BJ (cell line): Measurements from ENCODE around the gene PRRT4. TPM values are rescaled to one million over a fixed set of nuclear protein-coding genes. Genes with fewer than 3 reads are reported as not detected.

Experiments used
- CTCF ChIA-PET: fragments of 350-600 bp; formaldehyde crosslinking; extraction: SDS; loops from one replicate; lab custom pipeline; 2021; ENCODE audit warnings: antibody characterized with exemption, inconsistent platforms; lab: Yijun Ruan, JAX
- POLR2A ChIA-PET: fragments of 300-600 bp; sonication (Branson Sonifier 250); formaldehyde crosslinking; extraction: SDS; loops from one replicate; lab custom pipeline; 2021; ENCODE audit warnings: antibody characterized with exemption; lab: Charles Lee
- DNase-seq: peaks from one replicate; pipeline ENCODE4 v3.0.0-alpha.2; 2011; ENCODE audit warnings: low read depth
- H3K27me3 ChIP-seq: 2 replicates; pipeline ENCODE4 v1.6.0; 2011; ENCODE audit warnings: low read length; ENCODE audit not compliant: control insufficient read depth, insufficient read depth
- H3K36me3 ChIP-seq: 2 replicates; pipeline ENCODE4 v1.5.1; 2011; ENCODE audit warnings: low read length; ENCODE audit not compliant: control insufficient read depth, insufficient read depth
- H3K4me3 ChIP-seq: 2 replicates; pipeline ENCODE4 v1.5.1; 2011; ENCODE audit warnings: low read depth, mild to moderate bottlenecking, control low read depth, low read length
- polyA plus RNA-seq: library from polyadenylated mRNA; depleted of rRNA; stranded (reverse); fragments of >200 nt; gene quantifications from 2 replicates; pipeline ENCODE4 v1.2.3, GENCODE V29; 2011
- TF ChIP-seq, protein P1 (sequence below): IDR thresholded peaks from 2 replicates; pipeline ENCODE4 v1.5.1; 2011; ENCODE audit warnings: low read depth, mild to moderate bottlenecking, control low read depth, inconsistent platforms, low read length, moderate library complexity; ENCODE audit not compliant: insufficient read depth

The PRRT4 gene
- polyA plus RNA-seq, 1 experiment, result 0.07 TPM

GRCh38 chr7:128323459-128324367, 37.8 kb downstream of the PRRT4 start:
- no peak for DNase-seq
- POLR2A ChIA-PET, result no interaction called here
- TF ChIP-seq, protein P1, sequence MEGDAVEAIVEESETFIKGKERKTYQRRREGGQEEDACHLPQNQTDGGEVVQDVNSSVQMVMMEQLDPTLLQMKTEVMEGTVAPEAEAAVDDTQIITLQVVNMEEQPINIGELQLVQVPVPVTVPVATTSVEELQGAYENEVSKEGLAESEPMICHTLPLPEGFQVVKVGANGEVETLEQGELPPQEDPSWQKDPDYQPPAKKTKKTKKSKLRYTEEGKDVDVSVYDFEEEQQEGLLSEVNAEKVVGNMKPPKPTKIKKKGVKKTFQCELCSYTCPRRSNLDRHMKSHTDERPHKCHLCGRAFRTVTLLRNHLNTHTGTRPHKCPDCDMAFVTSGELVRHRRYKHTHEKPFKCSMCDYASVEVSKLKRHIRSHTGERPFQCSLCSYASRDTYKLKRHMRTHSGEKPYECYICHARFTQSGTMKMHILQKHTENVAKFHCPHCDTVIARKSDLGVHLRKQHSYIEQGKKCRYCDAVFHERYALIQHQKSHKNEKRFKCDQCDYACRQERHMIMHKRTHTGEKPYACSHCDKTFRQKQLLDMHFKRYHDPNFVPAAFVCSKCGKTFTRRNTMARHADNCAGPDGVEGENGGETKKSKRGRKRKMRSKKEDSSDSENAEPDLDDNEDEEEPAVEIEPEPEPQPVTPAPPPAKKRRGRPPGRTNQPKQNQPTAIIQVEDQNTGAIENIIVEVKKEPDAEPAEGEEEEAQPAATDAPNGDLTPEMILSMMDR, result no peak

DNA sequence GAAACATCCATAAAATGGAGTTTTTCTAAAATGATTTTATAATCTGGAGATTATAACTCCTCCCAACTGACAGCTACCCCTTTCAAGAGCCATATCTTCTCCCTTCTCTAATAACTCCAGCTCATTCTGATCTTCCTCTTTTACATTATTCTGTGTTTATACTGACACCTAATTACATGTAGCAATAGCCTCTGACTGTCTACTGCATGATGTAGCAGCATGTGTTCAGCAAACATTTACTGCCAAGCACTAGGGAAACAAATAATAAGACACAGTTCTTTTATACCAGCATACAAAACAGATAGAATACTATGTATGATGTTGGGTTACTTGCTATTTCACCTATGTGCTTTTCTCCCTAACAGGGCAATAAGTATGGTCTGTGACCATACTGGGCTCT, 38.5 kb downstream of the PRRT4 start:
- Histone ChIP-seq H3K27me3 (no peaks in the 10 kb centered on the region), H3K4me3 (no peak overlapping the region), H3K36me3 (peaks cover 6% of the 10 kb centered on the region)
- ChIA-PET CTCF (interaction anchor here (0.7 to 3.6 kb wide), 9 partner anchors 11 to 1520 kb away, joined by 3 to 15 read pairs (median 4); no protein-coding TSS in a partner anchor), POLR2A (no interaction called here)
- TF ChIP-seq, protein P1, result no peak
- no peak for DNase-seq

More at GRCh38 chr7:128323459-128324367, 37.8 kb downstream of the PRRT4 start:
- H3K27me3 ChIP-seq, result no peaks in the 10 kb centered on the region
- peaks cover 7% of the 10 kb centered on the region for H3K36me3 ChIP-seq
- no peak overlapping the region for H3K4me3 ChIP-seq
- CTCF ChIA-PET, result interaction anchor here (1.3 to 3.6 kb wide), 6 partner anchors 10 to 114 kb away, joined by 3 to 14 read pairs (median 10); no protein-coding TSS in a partner anchor

DNA sequence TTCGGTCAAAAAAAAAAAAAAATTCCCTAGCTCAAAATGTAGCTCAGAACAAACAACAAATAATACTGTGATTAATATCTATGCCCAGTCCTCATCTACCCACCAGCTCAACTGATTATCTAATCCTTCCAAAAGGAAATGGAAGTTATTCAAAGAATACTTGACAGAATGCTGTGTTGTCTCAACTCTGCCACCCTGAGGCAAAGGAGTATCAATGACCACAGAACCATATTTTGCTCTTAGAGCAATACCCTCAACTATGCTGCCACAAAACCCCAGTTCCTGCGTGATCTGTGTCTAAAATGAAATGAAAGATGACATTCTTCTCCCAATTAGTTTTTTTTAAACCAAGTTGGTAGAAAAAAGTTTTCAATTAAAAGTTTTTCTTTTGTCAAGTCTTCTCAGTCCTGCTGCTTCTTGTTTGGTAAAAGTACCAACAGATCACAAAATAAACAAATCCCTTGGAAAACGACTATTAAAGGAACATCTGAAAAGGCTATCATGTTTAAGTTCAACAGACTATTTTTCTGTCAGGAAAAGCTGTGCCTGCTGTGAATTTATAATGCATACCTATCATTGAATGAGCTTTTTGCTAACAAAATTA, 39.3 kb downstream of the PRRT4 start:
- H3K4me3 ChIP-seq, result no peak overlapping the region
- H3K27me3 ChIP-seq, result no peaks in the 10 kb centered on the region
- CTCF ChIA-PET, result interaction anchor here (0.6 to 3.6 kb wide), 12 partner anchors 9 to 1519 kb away, joined by 3 to 15 read pairs (median 5); no protein-coding TSS in a partner anchor
- POLR2A ChIA-PET, result no interaction called here
- H3K36me3 ChIP-seq, result peaks cover 9% of the 10 kb centered on the region
- TF ChIP-seq, protein P1, result peak; percentile 67
- DNase-seq, result no peak

GRCh38 chr7:128321044-128321422, 40.5 kb downstream of the PRRT4 start:
- DNase-seq, result no peak
- Histone ChIP-seq H3K36me3 (peaks cover 9% of the 10 kb centered on the region), H3K4me3 (no peak overlapping the region), H3K27me3 (no peaks in the 10 kb centered on the region)
- ChIA-PET POLR2A (no interaction called here), CTCF (interaction anchor here (1.3 to 3.6 kb wide), 4 partner anchors 14 to 185 kb away, joined by 5 to 15 read pairs (median 13); no protein-coding TSS in a partner anchor)
- TF ChIP-seq, protein P1, result no peak

DNA sequence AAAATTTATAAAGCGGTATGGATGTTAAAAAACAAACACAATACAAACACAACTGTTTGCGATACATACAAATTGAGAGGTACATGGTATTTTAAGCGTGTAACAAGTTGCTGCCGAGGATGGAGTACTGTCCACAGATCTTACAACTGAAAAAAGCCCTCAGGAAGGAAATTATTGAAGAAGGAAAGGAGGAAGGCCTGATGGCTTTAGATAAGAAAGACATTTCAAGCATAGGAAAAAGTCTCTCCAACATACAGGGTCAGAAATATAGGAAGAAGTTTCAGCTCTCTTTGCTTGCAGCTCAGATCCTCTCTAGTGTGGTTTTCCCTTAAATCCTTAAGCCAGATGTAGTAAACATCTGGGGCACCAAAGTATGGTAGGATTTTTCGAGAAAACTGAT, 42.8 kb downstream of the PRRT4 start:
- CTCF ChIA-PET, result no interaction called here
- TF ChIP-seq, protein P1, result no peak
- H3K27me3 ChIP-seq, result no peaks in the 10 kb centered on the region
- DNase-seq, result no peak
- peaks cover 15% of the 10 kb centered on the region for H3K36me3 ChIP-seq
- no peak overlapping the region for H3K4me3 ChIP-seq
- POLR2A ChIA-PET, result no interaction called here
